A673 (cell line): Measurements from ENCODE around the gene BEND3. TPM values are rescaled to one million over a fixed set of nuclear protein-coding genes. Genes with fewer than 3 reads are reported as not detected.

Source experiments
- BruUV-seq: library from RNA; stranded (reverse); fragments of 400-500 nt; replicated peaks from 2 replicates; lab custom pipeline; 2021; lab: Mats Ljungman, UMichigan
- CTCF ChIA-PET: fragments of 300-600 bp; sonication (Branson Sonifier 250); formaldehyde crosslinking; loops from one replicate; lab custom pipeline; 2022; ENCODE audit warnings: antibody characterized with exemption; lab: Charles Lee
- POLR2A ChIA-PET: fragments of 300-600 bp; sonication (Branson Sonifier 250); formaldehyde crosslinking; loops from one replicate; lab custom pipeline; 2022; ENCODE audit warnings: antibody characterized with exemption; ENCODE audit not compliant: low non-redundant PET; lab: Charles Lee
- DNase-seq: peaks from one replicate; pipeline ENCODE4 v3.0.0-alpha.2; 2015; ENCODE audit warnings: low spot score
- H3K27ac ChIP-seq: fragments of 200-600 bp; sonication (generic); 2 replicates; pipeline ENCODE4 v1.5.1; 2016; ENCODE audit warnings: mixed run types, low read depth, mild to moderate bottlenecking, mixed read lengths, antibody characterized with exemption, low read length; ENCODE audit not compliant: poor library complexity, severe bottlenecking
- H3K27me3 ChIP-seq: fragments of 200-600 bp; sonication (generic); replicated peaks from 2 replicates; pipeline ENCODE4 v1.6.1; 2017; ENCODE audit warnings: mixed run types, low read depth, mild to moderate bottlenecking, mixed read lengths, antibody characterized with exemption, low read length; ENCODE audit not compliant: insufficient read depth, poor library complexity
- H3K36me3 ChIP-seq: fragments of 200-600 bp; sonication (generic); 2 replicates; pipeline ENCODE4 v1.6.1; 2016; ENCODE audit warnings: mixed run types, mild to moderate bottlenecking, mixed read lengths, antibody characterized with exemption, low read length; ENCODE audit not compliant: insufficient read depth, poor library complexity, severe bottlenecking
- H3K4me1 ChIP-seq: fragments of 200-600 bp; sonication (generic); 2 replicates; pipeline ENCODE4 v1.6.1; 2017; ENCODE audit warnings: mixed run types, mild to moderate bottlenecking, mixed read lengths, antibody characterized with exemption, low read length; ENCODE audit not compliant: insufficient read depth, poor library complexity, severe bottlenecking
- H3K4me3 ChIP-seq: fragments of 200-600 bp; sonication (generic); 2 replicates; pipeline ENCODE4 v1.5.1; 2016; ENCODE audit warnings: low read depth, mixed run types, mild to moderate bottlenecking, mixed read lengths, low read length; ENCODE audit not compliant: poor library complexity, severe bottlenecking
- H3K9me3 ChIP-seq: fragments of 200-600 bp; sonication (generic); 2 replicates; pipeline ENCODE4 v1.6.1; 2016; ENCODE audit warnings: mixed run types, low read depth, mild to moderate bottlenecking, mixed read lengths, antibody characterized with exemption, low read length; ENCODE audit not compliant: poor library complexity, severe bottlenecking
- CTCF ChIP-seq: fragments of 300-800, 200-600 bp; sonication (generic); conservative IDR thresholded peaks from 2 replicates; pipeline ENCODE4 v1.5.1; 2017; ENCODE audit warnings: low read depth, mild to moderate bottlenecking, antibody characterized with exemption, low read length, moderate library complexity, mixed read lengths
- EZH2 ChIP-seq: fragments of 200-600 bp; sonication (generic); IDR thresholded peaks from 2 replicates; pipeline ENCODE4 v1.6.1; 2017; ENCODE audit warnings: borderline replicate concordance, low read depth, mild to moderate bottlenecking, mixed read lengths, antibody characterized with exemption, low read length; ENCODE audit not compliant: poor library complexity, severe bottlenecking
- intact Hi-C: fragments of 100-400 bp; cut with micrococcal nuclease; formaldehyde crosslinking; loops from one replicate; pipeline ENCODE4 v1.10.0; 2022; ENCODE audit not compliant: unreplicated experiment
- total RNA-seq: library from RNA; stranded (reverse); gene quantifications from 2 replicates; pipeline ENCODE4 v1.2.3, GENCODE V29; 2021

BEND3 gene
- total RNA-seq, 1 experiment from 2014 or later = 10.9 TPM

DNA sequence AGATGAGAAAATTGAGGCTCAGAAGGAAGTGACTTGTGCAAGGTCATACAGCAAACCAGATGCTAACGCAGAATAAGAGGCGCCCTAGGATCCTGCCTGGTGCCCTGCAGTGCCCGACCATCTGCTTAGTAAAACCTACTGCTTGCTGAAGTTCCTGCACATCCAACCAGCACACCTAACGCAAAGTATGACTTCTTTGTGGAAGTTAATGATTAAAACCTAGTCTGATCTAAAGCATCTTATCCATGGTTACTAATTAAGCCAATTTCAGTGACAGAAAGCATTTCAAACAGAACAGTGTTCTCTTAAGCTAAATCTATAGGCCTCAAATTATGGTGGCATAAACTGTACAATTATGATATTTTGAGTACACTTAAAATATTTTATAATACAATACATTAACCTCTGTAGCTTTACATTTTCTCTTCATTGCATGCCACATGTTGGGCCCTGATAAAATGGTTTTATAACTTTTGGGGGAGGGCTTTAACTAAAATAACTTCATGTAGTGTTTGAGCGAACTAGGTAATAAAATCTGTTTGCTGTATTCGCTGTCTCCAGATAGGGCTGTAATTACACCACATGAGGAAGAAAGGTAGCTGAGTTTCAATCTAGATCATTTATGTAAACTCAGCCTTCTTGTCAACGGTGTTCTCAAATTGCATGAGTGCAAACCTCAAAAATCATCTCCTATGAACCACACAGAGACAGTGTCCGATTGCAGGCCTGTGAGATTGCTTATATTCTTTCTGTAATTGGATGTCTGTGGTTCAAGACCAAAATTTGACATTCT is 37.5 kb upstream of the BEND3 start:
- H3K27me3 ChIP-seq = no peaks in the 10 kb centered on the region
- no peak for TF ChIP-seq CTCF
- TF ChIP-seq EZH2 = no peak
- no peak overlapping the region for H3K4me3 ChIP-seq
- no peaks in the 10 kb centered on the region for H3K4me1 ChIP-seq
- CTCF ChIA-PET = no interaction called here
- no TSS peak for BruUV-seq
- intact Hi-C loops = no loop called here
- POLR2A ChIA-PET = no interaction called here
- no peak overlapping the region for H3K27ac ChIP-seq
- no peaks in the 10 kb centered on the region for H3K36me3 ChIP-seq
- no peaks in the 10 kb centered on the region for H3K9me3 ChIP-seq
- no peak for DNase-seq

DNA sequence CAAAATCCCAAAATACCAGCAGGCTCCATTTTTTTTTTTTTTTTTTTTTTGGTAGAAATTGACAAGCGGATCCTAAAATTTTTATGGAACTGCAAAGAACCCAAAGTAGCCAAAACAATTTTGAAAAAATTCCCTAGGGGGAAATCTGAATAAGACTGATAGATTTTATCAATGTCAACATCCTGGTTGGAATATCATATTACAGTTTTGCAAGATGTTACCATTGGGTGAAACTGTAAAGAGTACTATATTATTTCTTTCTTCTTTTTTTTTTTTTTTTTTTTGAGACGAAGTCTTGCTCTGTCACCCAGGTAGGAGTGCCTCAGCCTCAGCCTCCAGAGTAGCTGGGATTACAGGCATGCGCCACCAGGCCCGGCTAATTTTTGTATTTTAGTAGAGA is 29.4 kb upstream of the BEND3 start:
- no TSS peak for BruUV-seq
- POLR2A ChIA-PET = no interaction called here

DNA sequence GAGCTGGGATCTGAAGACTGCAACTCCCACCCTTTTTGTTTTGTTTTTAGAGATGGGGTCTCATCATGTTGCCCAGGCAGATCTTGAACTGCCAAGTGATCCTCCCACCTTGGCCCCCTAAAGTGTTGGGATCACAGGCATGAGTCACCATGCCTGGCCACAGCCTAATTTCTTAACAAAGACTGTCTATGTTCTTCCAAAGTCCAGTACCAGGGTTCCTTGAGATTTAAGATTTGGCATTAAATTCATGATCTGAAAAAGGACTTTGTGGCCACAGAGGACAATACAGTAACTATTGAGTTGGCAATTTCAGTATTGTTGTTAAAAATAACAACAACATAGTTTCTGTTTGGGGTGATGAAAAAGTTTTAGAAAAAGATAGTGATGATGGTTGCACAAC is 28.7 kb upstream of the BEND3 start:
- H3K4me1 ChIP-seq = no peaks in the 10 kb centered on the region
- H3K36me3 ChIP-seq = no peaks in the 10 kb centered on the region
- H3K9me3 ChIP-seq = no peaks in the 10 kb centered on the region
- ChIA-PET POLR2A (no interaction called here), CTCF (no interaction called here)
- H3K27me3 ChIP-seq = no peaks in the 10 kb centered on the region
- BruUV-seq = no TSS peak
- H3K4me3 ChIP-seq = no peak overlapping the region
- no peak overlapping the region for H3K27ac ChIP-seq
- no peak for DNase-seq
- intact Hi-C loops = no loop called here
- TF ChIP-seq EZH2 (no peak), CTCF (no peak)

More for the DNA sequence above, 29.4 kb upstream of the BEND3 start:
- no peak for TF ChIP-seq EZH2
- no peak for TF ChIP-seq CTCF
- Histone ChIP-seq H3K27me3 (no peaks in the 10 kb centered on the region), H3K4me3 (no peak overlapping the region), H3K27ac (no peak overlapping the region), H3K36me3 (no peaks in the 10 kb centered on the region), H3K9me3 (no peaks in the 10 kb centered on the region), H3K4me1 (no peaks in the 10 kb centered on the region)
- intact Hi-C loops = no loop called here
- CTCF ChIA-PET = no interaction called here
- DNase-seq = peak; percentile 12
